ENCODE measurements around the gene PLK3.
"Not testable (repeated sequence)": the region's sequence is repeated elsewhere in the genome, so short reads cannot be mapped to it uniquely, and the experiment has no call there.

The PLK3 gene

DNA sequence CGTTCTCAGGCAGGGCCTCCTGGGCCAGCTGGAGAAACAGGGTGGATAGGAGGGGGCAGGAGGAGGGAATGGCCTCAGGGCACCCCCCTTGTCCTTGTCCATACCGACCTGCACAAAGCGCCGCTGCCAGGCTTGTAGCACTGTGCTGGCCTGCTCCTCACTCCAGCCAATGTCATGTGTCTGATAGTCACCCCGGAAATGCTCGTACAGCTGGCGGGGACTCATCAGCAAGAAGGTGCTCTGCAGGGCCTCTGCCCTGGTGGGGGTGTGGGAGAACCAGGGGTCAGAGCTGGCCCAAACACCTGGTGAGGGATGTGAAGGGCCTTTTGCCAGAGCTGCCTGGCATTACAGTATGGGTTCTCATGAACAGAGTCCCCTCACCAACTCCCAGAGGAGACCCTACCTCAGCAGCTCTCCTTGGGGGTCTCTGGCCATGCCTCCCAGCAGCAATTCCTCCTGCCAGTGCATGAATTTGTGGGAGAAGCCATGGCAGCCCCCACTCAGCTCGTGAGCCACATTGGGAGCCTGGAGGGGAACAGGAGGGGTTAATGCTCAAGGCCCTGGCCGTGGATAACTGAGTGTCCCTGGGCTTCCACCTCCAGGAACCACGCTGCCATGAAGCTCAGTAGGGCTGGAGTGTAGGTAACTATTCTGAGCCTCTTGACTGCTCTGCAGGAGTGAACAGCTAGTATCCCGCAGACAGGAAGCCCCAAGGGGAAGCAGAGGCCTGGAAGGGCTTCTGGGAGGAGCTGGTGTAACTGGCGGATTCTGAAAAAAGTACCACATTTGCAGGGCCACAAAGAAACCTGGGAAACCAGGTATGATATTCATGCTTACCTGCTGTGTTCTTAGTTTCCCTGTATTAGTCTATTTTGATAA is 29.6 kb downstream of the PLK3 start:
- DNase-seq: no peak

DNA sequence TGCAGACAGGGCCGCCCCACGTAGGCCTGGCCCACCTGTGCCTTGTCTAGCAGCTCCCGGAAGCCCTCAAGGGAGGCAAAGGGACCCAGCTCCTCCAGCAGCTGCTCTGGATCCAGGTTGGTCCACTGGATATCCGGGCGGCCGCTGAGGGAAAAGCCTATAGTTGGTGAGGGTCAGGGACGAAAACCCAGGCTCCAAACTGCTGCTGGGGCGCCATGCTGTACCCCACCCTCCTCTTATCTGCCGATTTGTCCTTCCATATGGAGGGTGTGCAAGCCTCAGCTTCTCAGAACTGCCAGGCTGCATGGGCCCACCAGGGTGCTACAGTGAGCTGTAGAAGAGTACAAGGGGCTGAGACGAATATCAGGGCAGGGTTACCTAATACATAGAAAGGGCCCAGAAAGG is 30.7 kb downstream of the PLK3 start:
- no peak for DNase-seq

DNA sequence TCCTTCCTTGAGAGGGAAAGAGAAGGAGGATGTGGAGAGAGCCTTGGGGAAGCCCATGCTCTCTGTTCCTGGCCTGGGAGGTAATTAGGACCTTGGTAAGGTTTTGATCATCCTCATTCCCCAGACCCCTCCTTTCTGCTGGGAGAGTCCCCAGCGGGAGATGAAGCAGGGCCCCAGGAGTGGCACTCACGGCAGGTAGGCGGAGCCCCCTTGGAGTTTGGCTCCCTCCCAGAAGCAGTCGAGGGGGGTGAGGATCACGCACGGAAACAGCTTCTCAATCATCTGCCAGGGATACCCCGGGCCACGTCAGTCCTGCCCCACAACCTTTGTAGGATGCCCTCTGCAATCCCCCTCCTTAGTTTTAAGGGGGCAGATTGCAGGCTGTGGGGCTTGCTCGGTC is 31.3 kb downstream of the PLK3 start:
- no peak for DNase-seq

DNA sequence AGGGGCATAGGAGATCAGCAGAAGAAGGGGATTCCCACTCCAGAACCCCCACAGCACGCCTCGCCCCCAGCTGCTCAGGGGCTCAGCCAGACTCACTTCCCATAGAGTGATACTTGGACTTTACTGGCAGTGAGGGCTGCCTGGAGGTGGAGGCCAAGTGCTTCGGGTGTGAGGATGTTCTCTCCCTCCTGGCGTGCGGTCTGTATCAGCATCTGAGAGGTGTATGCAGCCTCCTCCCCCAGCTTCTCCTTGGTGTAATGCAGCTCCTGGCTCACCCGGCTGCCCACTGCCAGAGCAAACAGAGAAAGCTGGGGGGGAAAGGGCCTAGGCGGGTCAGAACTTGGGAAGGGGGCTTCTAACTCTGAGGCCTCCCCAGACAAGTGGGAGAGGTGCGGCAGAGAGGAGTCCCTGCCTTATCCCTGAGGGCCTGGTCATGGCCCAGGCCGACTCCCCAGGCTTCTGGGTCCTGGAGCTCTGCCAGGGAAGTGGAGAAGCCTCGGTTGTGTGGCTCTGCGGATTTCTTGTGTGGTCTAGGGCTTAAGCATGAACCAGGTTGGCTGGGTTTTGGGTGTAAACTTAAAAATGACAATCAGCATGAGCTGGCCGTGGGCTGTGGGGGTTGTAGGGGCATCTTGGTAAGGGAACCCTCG is 32.0 kb downstream of the PLK3 start:
- DNase-seq: no peak

DNA sequence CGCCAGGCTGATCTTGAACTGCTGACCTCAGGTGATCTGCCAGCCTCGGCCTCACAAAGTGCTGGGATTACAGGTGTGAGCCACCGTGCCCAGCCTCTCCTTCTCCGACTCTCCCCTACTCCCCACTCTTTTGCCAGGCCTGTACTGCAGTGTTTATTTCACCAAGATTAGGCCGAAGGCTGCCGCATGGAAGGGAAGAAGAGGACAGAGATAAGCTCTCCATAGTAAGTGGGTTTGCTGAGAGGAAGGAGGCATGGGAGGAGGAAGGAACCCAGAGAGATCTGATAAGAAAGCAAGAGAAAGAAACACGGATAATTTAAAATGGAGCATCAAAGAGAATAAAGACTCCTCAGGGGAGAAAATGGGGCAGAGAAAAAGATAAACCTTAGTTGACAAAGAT is 34.2 kb downstream of the PLK3 start:
- no peak for DNase-seq

DNA sequence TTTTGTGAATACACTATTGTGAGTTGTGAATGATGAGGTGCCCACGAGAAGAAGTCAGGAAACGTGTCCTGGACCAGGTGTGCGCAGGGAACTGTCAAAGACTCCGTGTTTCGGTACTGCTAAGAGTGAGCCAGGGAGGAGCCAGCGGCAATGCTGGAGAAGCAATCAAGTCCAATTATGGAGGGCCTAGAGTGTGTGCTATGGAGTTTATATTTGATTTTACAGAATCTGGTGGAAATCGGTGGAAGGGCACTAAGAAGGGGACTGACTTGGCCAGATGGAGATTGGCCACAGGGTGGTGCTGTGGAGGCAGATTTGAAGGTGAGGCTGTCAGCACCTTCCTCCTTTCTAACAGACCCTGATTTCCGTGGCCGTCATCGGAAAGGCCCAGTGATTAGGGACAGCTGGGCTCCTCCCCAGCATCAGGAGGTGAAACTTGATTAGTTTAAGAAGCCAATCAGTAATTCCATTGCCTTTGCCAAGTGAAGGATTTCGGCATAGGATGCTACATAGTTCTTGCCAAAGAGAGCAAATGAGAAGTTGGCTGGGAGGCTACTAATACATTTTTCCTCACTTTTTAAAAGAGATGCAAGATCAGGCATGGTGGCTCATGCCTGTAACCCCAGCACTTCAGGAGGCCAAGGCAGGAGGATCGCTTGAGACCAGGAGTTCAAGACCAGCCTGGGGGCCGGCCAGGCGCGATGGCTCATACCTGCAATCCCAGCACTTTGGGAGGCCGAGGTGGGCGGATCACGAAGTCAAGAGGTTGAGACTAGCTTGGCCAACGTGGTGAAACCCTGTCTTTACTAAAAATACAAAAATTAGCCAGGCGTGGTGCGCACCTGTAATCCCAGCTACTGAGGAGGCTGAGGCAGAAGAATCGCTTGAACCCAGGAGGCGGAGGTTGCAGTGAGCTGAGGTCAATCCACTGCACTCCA is 35.8 kb downstream of the PLK3 start:
- DNase-seq: peak; percentile 85

DNA sequence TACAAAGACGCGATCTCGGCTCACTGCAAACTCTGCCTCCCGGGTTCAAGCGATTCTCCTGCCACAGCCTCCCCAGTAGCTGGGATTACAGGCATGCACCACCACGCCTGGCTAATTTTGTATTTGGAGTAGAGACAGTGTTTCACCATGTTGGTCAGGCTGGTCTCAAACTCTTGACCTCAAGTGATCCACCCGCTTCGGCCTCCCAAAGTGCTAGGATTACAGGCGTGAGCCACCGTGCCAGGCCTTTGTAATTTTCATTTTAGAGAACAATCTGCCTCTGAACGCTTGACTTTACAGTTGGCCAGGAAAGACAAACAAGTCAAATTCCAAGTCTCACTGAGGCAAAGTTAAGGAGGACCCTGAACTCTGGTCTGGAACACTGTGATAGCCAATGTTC is 38.1 kb downstream of the PLK3 start:
- not testable (repeated sequence) for DNase-seq

DNA sequence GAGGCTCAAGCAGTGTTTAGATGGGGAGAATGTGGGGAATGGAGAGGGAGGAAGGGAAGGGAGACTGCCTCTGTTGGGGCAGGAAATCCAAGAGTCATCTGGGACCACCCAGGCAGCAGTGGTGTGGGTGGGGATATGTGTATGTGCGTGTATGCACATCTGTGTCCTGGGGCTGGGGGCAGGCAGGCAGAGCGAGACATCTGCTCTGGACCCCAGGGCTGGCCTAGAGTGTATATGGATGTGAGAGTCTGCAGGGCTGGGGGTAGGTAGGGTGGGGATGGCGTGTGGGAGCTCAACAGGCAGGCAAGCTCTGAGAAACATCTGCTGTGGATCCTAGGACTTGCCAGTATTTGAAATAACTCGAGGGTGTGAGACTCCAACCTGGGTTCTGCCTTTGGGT is 39.4 kb downstream of the PLK3 start:
- no peak for DNase-seq

DNA sequence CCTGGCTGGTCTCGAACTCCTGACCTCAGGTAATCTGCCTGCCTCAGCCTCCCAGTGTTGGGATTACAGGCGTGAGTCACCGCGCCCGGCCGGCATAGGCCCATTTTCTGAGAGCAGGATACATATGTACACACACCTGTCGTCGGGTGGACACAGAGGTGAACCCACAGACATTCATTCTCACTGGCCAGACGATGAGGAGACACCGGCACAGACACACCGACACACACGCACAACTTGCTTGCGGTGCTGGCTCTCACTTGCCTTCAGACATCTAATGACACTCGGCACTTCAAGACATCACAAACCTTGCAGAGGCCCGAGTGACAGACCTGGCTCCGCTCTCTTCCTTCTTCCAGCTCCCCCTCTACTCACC is 42.3 kb downstream of the PLK3 start:
- no peak for DNase-seq

DNA sequence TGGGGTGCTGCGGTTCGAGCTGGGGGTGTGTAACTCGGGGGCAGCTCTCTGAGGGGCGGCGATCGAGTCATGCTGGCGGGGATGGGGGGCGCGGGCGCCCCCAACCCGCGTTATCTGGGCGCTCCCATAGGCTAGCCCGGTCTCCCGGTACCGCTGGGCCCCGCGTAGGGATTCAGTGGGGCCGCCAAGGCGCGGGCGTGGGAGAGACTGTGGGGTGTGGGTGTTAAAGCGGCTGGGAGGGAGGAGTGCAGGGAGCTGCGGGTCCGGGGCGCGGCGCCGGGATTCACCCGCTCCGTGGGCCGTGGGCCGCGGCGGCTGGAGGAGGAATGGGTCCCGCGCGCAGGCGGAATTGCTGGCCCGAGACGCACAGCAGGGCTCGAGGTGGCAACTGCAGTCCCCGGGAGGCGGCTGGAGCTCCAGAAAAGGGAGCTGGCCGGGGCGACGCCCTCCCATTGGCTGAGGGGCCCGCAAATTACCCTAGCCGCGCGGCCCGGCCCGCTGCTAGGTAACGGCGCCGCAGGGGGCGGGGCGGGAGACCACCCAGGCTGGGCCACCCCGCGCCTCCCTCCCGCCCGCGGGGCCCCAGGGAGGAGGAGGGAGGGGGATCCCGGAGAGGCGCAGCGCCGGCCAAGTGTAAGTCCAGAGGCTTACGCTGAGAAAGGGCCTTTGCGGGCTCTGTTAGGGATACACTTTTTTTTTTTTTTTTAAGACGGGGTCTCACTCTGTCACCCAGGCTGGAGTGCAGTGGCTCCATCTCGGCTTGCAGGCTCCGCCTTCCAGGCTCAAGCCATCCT is 42.9 kb downstream of the PLK3 start, which contains the start of gene PTCH2:
Gene PTCH2, minus strand, starts transcription at position 392 of the 794 bp plus-strand sequence. Its CDS starts 321 bp downstream, at position 71.
- no peak for DNase-seq

DNA sequence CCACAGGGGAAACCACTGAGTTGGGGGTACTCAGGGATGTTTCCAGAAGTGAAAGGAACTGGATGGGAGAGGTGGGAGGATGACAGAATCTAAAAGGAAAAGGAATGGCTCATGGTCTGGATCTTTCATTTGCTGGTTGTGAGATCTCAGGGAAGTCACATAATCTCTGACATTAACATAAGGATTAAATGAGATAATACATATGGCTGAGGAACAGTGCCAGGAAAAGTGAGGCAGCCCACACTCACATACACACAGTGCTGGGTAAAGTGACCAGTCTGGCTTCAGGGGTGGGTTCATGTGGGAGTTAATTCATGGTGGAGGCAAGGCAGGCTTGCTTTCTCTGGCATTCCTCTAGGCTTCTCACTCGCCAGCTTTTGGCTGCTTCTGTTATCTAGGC is 46.8 kb downstream of the PLK3 start:
- no peak for DNase-seq

DNA sequence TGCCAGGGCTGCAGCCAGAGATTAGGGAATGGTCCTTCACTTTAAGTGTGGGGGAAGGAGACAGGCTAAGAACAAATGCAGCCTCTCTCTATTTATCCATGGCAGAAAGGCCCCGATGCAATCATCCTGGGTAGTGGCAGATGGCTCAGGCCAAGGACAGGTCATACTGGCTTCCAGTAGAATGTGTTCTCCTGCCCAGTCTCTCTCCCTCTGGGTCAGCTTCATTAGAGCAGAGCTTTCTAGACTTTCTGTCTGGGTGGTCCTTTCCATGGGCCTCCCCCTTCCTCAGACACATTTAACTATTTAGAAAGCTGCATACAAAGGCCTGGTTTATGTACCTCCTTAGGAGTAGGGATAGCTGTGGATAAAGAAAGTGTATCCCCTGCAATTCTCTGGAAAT is 47.7 kb downstream of the PLK3 start:
- no peak for DNase-seq

DNA sequence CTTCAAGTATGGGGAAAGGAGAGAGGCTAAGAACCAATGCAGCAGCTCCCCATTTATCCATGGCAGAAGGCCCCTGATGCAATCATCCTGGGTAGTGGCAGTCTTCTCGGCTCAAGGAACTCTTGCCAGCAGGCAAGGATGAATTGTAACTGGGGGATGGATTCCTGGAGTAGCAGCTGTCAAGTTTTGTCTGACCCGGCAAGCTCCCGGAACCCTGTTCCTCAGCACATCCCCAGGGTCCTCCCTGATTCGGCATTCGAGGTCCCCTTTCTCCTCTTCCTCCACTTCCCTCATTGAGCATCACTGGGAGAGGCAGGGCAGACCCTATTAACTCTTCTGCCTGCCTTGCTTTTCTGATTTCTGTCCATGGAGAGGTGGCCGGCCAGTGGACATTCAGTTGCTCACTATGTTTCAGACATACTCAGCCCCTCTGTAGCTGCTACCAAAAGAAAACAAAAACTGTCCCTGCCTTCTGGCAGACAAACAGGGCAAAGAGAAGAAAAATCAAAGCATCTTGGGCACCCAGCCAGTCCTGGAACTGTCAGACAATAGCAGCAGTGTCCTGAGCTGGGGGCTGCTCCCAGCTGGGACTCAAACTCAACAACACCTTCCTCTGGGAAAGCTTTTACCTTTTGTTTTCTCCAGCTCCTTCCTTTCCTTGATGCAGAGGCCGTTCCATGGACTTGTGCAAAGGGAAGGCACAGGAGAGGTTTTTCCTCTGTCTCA is 48.4 kb downstream of the PLK3 start:
- no peak for DNase-seq

DNA sequence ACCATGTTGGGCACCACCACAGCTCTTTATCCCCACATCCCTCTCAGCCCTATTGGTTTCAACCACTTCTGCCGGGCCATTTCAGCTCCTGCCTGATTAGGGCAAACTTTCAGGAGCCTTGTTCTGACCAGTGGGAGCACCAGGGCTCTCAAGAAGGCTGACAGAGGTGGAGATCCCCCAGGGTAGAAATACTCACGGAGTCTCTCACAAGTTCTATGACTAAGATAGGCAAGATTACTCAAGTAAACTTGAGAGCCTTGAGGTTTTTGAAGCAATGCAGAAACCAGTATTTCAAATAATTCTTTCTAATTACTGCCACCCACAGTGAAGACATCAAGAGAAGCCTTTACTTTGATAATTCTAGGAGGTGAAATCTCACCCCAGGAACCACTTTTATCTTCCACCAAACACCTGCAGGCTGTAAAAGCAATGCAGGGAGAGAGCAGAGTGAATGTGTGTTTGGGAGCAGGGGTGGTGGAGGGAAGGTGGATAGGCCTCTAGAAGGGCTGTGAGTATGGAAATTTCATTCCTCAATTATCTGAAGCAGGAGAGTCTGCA is 49.5 kb downstream of the PLK3 start:
- no peak for DNase-seq

DNA sequence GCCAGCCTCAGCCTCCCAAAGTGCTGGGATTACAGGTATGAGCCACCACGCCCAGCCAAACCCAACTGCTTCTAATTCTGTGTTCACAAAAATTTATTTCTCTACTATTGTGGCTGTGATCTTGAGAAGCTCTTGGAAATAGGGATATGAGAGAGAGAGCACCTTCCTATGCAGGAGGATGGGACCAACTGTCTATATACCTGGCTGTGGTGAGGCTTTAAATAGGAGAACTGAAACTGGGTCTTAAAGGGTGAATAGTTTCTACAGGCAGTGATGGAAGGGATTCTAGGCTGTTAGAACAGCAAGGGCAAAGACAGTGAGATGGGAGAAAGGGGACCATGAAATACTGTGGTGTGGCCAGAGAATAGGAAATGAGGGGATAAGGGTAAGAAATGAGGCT is 51.1 kb downstream of the PLK3 start:
- DNase-seq: no peak

DNA sequence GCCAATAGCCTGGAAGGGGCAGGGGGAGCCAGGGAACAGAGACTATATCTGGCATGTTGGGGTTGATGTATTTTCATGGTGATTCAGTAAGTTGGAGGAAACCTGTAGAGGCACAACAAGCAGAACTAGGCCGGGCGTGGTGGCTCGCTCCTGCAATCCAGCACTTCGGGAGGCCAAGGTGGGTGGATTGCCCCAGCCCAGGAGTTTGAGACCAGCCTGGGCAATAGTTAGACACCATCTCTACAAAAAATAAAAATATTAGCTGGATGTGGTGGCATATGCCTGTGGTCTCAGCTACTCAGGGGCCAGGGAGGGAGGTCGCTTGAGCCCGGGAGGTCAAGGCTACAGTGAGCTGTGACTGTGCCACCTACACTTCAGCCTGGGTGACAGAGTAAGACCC is 53.0 kb downstream of the PLK3 start:
- DNase-seq: no peak

DNA sequence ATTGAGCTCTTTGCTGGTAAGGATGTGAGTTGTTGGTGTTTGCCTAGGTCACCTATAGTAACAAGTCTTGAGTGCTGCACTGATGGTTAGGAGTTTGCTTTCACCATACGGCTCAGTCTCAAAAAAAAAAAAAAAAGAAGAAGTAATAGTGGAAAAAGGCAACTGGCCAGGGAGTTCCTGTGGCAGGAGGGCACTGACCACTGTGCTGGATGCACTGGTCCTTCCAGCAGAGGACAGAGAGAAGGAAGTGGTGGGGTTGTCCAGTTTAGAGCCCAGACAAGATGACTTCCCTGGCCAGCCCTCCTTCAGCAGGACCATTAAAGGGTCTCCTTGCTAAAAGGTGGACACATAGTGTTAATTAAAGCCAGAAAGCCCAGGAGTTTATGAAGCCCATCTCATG is 54.8 kb downstream of the PLK3 start:
- DNase-seq: no peak

All from CD4-positive, alpha-beta T cell treated with Interleukin-1 beta for 1 hour (primary cell).